GM18951 (cell line): Measurements from ENCODE around the gene SRD5A3.

Experiments used
- POLR2A ChIP-seq: IDR thresholded peaks from 4 replicates; pipeline ENCODE4 v1.6.1; 2011; ENCODE audit warnings: mild to moderate bottlenecking; ENCODE audit not compliant: insufficient read length, insufficient read depth; ENCODE audit errors: extremely low read depth
- in situ Hi-C: fragments of 300-500 bp; cut with MboI; formaldehyde crosslinking; loops from one replicate; pipeline ENCODE4 v1.12.0; 2022; ENCODE audit warnings: low sequenced_read_pairs, mixed read lengths, inconsistent platforms; ENCODE audit not compliant: unreplicated experiment

Gene SRD5A3

DNA sequence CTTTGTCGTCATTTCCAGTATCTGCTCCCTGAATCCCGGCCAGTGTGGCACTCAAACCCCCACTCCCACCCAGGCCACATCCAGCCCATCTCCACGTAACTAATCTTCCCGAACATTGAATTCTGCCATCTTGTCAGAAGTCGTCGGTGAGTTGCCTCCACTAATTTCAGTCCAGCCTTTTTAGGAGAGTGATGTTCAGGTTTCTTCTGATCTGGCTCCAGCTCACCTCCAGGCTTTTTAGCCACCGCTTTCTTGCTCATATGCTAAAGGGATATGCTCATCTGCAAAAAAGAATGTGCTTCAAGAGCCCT is 51.0 kb downstream of the SRD5A3 start:
- in situ Hi-C loops: no loop called here
- TF ChIP-seq POLR2A: no peak

DNA sequence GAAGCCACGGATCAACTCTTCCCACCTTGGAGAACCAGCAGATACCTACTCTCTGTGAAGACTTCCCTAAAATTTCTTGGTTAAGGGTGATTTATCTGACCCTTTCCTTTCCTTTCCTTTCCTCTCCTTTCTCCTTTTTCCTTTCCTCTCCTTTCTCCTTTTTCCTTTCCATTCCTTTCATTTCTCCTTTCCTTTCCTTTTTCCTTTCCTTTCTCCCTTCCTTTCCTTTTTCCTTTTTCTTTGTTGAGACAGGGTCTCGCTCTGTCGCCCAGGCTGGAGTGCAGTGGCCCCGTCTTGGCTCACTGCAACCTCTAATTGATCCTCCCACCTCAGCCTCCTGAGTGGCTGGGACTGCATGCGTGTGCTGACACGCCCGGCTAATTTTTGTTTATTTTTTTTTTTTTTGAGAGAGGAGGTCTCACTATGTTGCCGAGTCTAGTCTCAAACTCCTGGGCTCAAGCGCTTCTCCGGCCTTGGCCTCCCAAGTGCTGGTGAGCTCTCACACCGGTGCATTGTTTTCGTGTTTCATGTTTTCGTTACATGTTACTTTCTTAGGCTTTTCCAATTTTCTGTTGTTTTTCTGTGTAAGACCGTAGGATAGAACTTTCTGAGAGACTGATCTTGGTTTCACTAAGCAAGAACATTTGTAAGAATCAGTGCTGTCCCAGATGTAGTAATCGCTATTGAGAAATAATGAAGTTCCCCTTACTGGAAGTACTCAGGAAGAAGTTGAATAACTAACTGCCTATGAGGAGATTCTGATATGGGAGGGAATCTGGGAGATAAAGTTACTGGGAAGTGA is 51.7 kb downstream of the SRD5A3 start:
- in situ Hi-C loops: no loop called here
- no peak for TF ChIP-seq POLR2A

DNA sequence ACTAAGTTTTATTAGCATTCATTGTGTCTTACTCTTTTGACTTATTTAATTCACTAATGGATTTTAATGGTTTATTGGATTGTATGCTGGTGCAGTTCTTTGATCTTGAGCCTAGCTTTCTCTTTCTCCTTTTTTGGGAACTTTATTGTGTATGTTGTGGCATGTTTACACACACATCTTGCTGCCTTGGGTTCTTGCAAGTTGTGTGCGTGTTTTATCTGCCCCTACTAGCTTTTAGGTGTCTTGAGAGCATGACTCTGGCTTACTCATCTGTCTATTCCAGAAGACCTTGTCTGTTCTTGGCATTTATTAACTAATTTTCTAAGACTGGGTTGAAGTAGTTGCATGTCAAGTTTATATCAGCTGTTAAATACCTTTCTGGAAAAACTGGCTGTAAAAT is 52.4 kb downstream of the SRD5A3 start:
- TF ChIP-seq POLR2A: no peak
- in situ Hi-C loops: no loop called here

DNA sequence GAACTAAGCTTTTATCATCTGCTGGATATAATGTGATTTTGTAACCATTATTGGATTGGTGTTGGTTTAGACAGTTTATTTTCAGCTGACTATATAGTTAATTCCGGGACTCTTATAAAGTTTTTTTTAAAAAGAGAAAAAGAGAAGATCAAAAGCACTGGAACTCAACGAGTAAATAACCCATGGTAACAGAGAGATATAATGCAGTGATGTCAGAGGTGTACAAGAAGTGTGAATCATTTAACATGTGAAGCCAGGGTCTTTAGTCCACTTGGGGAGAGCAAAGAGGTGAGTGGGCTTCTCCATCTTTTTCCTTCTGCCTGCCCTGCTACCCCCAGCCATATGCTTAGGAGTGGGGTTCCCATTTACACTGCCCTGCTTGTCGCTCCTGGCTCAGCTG is 52.9 kb downstream of the SRD5A3 start:
- in situ Hi-C loops: no loop called here
- TF ChIP-seq POLR2A: no peak

DNA sequence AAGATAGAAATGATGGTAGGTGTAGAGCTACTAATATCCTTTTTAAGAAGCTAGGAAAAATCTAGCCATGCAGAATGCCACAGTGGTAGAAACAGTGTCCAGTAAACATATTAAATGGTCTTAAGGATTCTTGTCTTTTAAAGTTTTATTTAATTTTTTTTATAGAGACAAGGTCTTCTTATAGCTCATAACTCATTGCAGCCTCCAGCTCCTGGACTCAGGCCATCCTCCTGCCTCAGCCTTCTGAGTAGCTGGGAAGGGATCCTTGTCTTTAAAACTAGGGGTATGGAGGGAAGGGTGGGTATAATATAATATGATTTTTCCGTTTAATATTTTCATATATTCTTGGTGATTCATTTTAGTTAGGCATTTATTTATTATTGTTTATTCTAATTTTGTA is 53.5 kb downstream of the SRD5A3 start:
- TF ChIP-seq POLR2A: no peak
- in situ Hi-C loops: no loop called here

DNA sequence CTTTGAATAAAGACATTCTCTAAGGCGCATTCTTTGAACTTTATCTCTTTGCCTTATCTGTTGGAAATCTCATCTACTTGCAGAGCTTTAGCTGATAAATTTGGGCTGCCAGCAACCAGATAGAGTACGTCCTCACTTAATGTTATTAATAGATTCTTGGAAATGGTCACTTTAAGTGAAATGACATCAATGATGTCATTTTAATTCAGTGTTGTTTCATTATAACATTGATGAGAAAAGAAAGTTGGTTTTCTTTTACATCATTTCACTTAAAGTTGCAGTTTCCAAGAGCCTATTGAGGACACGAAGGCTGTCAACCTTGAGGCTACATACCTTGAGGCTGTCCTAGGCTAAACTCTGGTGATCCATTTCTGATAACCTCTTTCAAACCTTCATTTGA is 59.0 kb downstream of the SRD5A3 start:
- TF ChIP-seq POLR2A: no peak
- in situ Hi-C loops: loop anchor here (25.0 kb wide), 2 partner anchors 332 to 457 kb away; partner anchors contain the start of gene EXOC1

DNA sequence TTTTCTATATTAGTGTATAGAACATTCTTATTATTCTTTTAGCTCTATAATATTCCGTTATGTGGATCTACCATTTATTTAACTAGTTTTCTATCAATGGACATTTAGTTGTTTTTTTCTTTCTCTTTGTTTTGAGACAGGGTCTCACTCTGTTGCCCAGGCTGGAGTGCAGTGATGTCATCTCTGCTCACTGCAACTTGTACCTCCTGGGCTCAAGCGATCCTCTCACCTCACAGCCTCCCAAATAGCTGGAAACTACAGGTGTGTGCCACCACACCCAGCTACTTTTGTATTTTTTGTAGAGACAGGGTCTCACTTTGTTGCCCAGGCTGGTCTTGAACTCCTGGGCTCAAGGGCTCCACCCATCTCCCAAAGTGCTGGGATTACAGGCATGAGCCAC is 60.5 kb downstream of the SRD5A3 start:
- no peak for TF ChIP-seq POLR2A
- in situ Hi-C loops: loop anchor here (25.0 kb wide), 2 partner anchors 331 to 456 kb away; partner anchors contain the start of gene EXOC1

DNA sequence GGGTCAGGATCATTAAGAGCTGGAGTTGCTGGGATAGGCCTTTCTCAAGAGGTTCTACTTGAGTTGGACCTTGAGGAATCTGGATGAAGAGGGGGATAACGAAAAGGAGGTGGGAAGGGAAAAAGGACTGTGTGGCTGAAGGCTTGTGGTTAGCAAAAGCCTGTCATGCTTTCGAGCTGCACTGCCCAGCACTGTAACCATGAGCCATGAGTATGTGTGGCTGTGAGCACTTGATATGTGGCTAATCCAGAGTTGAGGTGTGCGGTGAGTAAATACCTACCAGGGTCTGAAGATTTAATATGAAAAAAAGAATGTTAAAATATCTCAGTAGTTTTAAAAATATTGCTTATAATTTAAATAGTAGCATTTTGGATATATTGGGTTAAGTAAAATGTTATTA is 61.1 kb downstream of the SRD5A3 start:
- in situ Hi-C loops: loop anchor here (25.0 kb wide), 2 partner anchors 330 to 455 kb away; partner anchors contain the start of gene EXOC1
- TF ChIP-seq POLR2A: no peak

DNA sequence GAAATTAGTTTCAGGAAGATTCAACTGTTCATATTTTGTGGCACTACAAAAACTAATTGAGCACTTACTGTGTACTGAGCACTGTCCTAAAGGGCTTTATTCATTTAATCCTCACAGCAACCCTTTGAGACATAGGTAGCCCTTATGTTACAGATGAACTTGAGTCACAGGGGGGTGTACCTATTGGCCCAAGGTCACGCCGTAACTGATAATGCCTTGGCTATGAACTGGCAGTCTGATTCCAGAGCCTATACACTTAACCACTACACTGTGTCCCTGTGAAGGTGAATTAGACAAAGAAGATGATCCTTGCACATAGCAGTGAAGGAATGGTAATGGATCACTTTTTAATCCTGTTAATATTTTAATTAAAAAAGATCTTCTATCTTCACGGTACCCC is 61.7 kb downstream of the SRD5A3 start:
- TF ChIP-seq POLR2A: no peak
- in situ Hi-C loops: loop anchor here (25.0 kb wide), 2 partner anchors 330 to 455 kb away; partner anchors contain the start of gene EXOC1

DNA sequence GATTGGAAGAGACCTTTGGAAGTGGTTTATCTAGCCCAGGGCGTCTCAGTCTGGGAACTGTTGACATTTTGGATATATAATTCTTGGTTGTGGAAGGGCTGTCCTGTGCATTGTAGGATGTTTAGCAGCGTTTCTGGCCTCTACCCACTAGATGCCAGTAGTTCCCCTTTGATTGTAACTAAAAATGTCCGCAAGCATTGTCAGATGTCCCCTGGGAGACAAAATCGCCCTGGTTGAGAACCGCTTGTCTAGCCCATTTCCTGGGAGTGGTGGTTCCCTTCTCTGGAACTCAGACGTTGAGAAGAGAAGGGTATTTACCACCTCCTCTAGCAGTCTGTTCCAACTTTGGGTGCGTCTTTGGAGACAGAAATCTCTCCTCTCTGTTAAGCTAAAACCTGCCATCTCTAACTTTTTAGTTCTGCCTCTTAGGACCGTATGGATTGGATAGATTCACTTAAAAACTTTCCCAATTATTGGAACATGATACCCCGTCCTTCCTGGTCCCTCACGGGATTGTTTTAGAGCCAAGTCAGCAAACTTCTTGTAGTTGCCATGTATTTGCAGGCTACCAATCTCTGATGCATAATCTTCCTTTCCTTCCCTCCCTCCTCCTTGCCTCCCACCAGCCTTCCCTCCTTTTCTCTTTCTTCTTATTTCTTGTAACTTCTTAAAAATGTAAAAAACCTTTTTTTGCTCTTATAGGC is 63.6 kb downstream of the SRD5A3 start:
- in situ Hi-C loops: loop anchor here (25.0 kb wide), 2 partner anchors 328 to 453 kb away; partner anchors contain the start of gene EXOC1
- TF ChIP-seq POLR2A: no peak

DNA sequence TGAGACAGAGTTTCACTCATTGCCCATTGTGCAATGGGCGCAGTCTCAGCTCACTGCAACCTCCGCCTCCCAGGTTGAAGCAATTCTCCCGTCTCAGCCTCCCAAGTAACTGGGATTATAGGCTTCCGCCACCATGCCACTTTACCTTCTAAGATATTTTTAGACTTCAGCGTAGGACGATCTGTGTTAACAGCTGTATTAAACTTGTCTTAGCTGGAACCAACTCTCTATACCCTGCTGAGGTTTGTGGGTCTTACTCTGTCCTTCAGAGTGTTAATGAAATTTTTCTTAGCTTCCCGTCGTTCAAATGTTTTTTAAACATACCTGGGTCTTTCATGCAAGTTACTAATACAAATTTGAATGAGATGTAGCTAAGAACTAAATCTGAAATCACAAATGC is 64.4 kb downstream of the SRD5A3 start:
- in situ Hi-C loops: loop anchor here (25.0 kb wide), 2 partner anchors 327 to 452 kb away; partner anchors contain the start of gene EXOC1
- TF ChIP-seq POLR2A: no peak

DNA sequence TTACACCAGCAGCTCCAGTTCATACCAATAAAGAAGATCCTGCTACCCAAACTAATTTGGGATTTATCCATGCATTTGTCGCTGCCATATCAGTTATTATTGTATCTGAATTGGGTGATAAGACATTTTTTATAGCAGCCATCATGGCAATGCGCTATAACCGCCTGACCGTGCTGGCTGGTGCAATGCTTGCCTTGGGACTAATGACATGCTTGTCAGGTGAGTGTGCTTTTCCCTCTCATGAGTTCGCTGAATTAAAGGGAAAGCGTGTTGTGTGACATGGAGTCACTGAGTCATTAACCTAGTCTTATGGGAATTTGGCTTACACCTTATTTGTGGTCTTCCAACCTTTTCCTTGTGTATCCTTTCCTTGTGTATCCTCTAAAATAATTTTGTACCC is 65.6 kb downstream of the SRD5A3 start:
- in situ Hi-C loops: loop anchor here (25.0 kb wide), 2 partner anchors 326 to 451 kb away; partner anchors contain the start of gene EXOC1
- no peak for TF ChIP-seq POLR2A

DNA sequence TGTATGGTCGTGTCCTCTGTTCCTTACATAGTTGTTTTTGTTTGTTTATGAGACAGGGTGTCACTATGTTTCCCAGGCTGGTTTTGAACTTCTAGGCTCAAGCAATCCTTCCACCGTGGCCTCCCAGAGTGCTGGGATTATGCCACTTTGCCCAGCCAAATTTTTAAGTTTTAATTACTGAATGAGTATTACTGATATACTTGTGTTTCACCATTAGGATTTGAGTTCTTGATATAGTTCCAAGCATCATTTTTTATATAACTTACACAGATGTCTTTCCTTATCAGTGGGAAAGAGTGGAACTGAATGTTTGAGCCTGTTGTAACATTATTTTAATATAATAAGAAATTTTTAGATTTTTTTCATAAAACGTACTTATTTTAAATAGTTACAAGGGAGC is 70.1 kb downstream of the SRD5A3 start:
- in situ Hi-C loops: loop anchor here (25.0 kb wide), 2 partner anchors 321 to 446 kb away; partner anchors contain the start of gene EXOC1
- no peak for TF ChIP-seq POLR2A
